Kidney (tissue), 14 donors: ENCODE data around the gene SLC45A2. TPM values are rescaled to one million over a fixed set of nuclear protein-coding genes. Genes with fewer than 3 reads are reported as not detected.

Experiments used
- DNase-seq, 5 donors: peaks; one replicate each; pipeline ENCODE4 v3.0.0-alpha.2; 2013 to 2020
- FAIRE-seq: peaks from 2 replicates; lab custom pipeline; 2012; peaks lifted over from hg19 to GRCh38; lab: Jason Lieb, UNC
- H3K27ac ChIP-seq, 2 donors: one replicate each; pipeline ENCODE4 v1.7.0; 2013; ENCODE audit warnings: low read depth in 2 of 2, low read length in 2 of 2, inconsistent platforms in 1 of 2
- H3K27me3 ChIP-seq: one replicate; pipeline ENCODE4 v1.7.1; 2013; ENCODE audit warnings: low read length, inconsistent platforms; ENCODE audit not compliant: control insufficient read depth, insufficient read depth
- H3K36me3 ChIP-seq, 3 donors: one replicate each; pipeline versions ENCODE4 v1.7.0 to v1.7.1; 2013; ENCODE audit warnings: low read length in 3 of 3, control low read depth in 1 of 3, inconsistent platforms in 1 of 3; ENCODE audit not compliant: insufficient read depth in 3 of 3, control insufficient read depth in 2 of 3
- H3K4me1 ChIP-seq, 3 donors: one replicate each; pipeline versions ENCODE4 v1.7.0 to v1.7.1; 2013; ENCODE audit warnings: low read length in 3 of 3, inconsistent platforms in 1 of 3, low read depth in 1 of 3; ENCODE audit not compliant: control insufficient read depth in 2 of 3, insufficient read depth in 2 of 3
- H3K4me3 ChIP-seq, 3 donors: one replicate each; pipeline versions ENCODE4 v1.7.0 to v1.8.1; 2013; ENCODE audit warnings: low read length in 3 of 3, control low read depth in 1 of 3, inconsistent platforms in 1 of 3
- H3K9ac ChIP-seq, 3 donors: one replicate each; pipeline versions ENCODE4 v1.7.0 to v1.7.1; 2013; ENCODE audit warnings: low read length in 3 of 3, control low read depth in 1 of 3, inconsistent platforms in 1 of 3
- H3K9me3 ChIP-seq, 3 donors: one replicate each; pipeline versions ENCODE4 v1.7.0 to v1.7.1; 2013; ENCODE audit warnings: low read length in 3 of 3, control low read depth in 1 of 3, inconsistent platforms in 1 of 3; ENCODE audit not compliant: control insufficient read depth in 2 of 3, insufficient read depth in 1 of 3
- CTCF ChIP-seq: IDR thresholded peaks from 3 replicates; pipeline ENCODE4 v1.5.1; 2012; ENCODE audit warnings: mild to moderate bottlenecking, moderate library complexity, borderline replicate concordance; ENCODE audit not compliant: insufficient read depth; ENCODE audit errors: extremely low read depth
- intact Hi-C: fragments of 100-400 bp; cut with DNase I; formaldehyde crosslinking; loops from one replicate; pipeline ENCODE4 v1.11.1; 2022
- polyA plus RNA-seq: library from polyadenylated mRNA; stranded (reverse); fragments of 350-450 nt; fragmentation: Illumina TruSeq; extraction: RNeasy Lipid Tissue Mini Kit (QIAGEN cat#74804); gene quantifications from one replicate; pipeline ENCODE4 v1.2.3, GENCODE V29; 2014; ENCODE audit warnings: low read depth, low replicate concordance; ENCODE audit not compliant: insufficient read depth
- total RNA-seq: library from RNA; stranded (reverse); fragmentation: NEBNext Ultra II Directional; extraction: Animal tissue kit (Norgen Biotek cat#: 25700); gene quantifications from one replicate; pipeline ENCODE4 v1.2.1, GENCODE V29; 2021
- donor health status: control.
- donor health status: control.
- donor health status: control.
- donor health status: control.
- donor health status: control.
- donor health status: DM: yes; HTN: yes; CAD: no.
- donor health status: Normal renal cell carcinoma (clear cell type).

Gene SLC45A2
- total and polyA plus RNA-seq, 2 donors from 2014 or later: 0.22 TPM

GRCh38 chr5:34030048-34030447 is 45.6 kb upstream of the SLC45A2 start:
- H3K9me3 ChIP-seq: no peaks in the 10 kb centered on the region
- intact Hi-C loops: no loop called here
- peak in 1 of 5 donors; percentile 40 for DNase-seq

GRCh38 chr5:34028349-34028748 is 43.9 kb upstream of the SLC45A2 start:
- Histone ChIP-seq H3K9ac (no peak overlapping the region), H3K4me1 (peaks cover 0 to 7% (median 2%) of the 10 kb centered on the region in 3 donors), H3K9me3 (no peaks in the 10 kb centered on the region), H3K36me3 (peaks cover 0 to 5% (median 0%) of the 10 kb centered on the region in 3 donors), H3K27ac (no peak overlapping the region), H3K4me3 (no peak overlapping the region), H3K27me3 (no peaks in the 10 kb centered on the region)
- DNase-seq (no peak), FAIRE-seq (no peak)
- TF ChIP-seq CTCF: no peak
- intact Hi-C loops: no loop called here

More at GRCh38 chr5:34030048-34030447, 45.6 kb upstream of the SLC45A2 start:
- H3K27me3 ChIP-seq: no peaks in the 10 kb centered on the region
- no peak overlapping the region for H3K4me3 ChIP-seq
- H3K9ac ChIP-seq: no peak overlapping the region
- H3K4me1 ChIP-seq: peaks cover 0 to 9% (median 2%) of the 10 kb centered on the region in 3 donors
- H3K36me3 ChIP-seq: peaks cover 0 to 3% (median under 1%) of the 10 kb centered on the region in 3 donors
- FAIRE-seq: no peak
- H3K27ac ChIP-seq: peak overlapping the region; percentile 32 to 37
- TF ChIP-seq CTCF: no peak

- no peak for TF ChIP-seq CTCF
- DNase-seq (no peak), FAIRE-seq (no peak)
- Histone ChIP-seq H3K4me1 (peaks cover 0 to 5% (median 2%) of the 10 kb centered on the region in 3 donors), H3K9me3 (no peaks in the 10 kb centered on the region), H3K27ac (no peak overlapping the region), H3K4me3 (no peak overlapping the region), H3K36me3 (peaks cover 0 to 5% (median 0%) of the 10 kb centered on the region in 3 donors), H3K27me3 (no peaks in the 10 kb centered on the region), H3K9ac (no peak overlapping the region)
- intact Hi-C loops: no loop called here
Observed at GRCh38 chr5:34026089-34026761, 41.7 kb upstream of the SLC45A2 start.
